Ovary (tissue), 9 donors: Measurements from ENCODE around the gene PIK3R6. TPM values are rescaled to one million over a fixed set of nuclear protein-coding genes. Genes with fewer than 3 reads are reported as not detected.
"Not testable (repeated sequence)": the region's sequence is repeated elsewhere in the genome, so short reads cannot be mapped to it uniquely, and the experiment has no call there.

Experiments used
- DNase-seq, 5 donors: peaks; one replicate each; pipeline ENCODE4 v3.0.0-alpha.2; 2019 to 2020
- H3K27ac ChIP-seq, 2 donors: fragments of 200-600 bp; one replicate each; pipeline versions ENCODE4 v1.5.1 to v1.8.0; 2019 to 2022
- H3K27me3 ChIP-seq: fragments of 200-600 bp; one replicate; pipeline ENCODE4 v1.8.0; 2022
- H3K36me3 ChIP-seq: fragments of 200-600 bp; sonication (generic); one replicate; pipeline ENCODE4 v1.5.1; 2019
- H3K4me1 ChIP-seq: one replicate; pipeline ENCODE4 v1.8.1; 2013; ENCODE audit warnings: mild to moderate bottlenecking, moderate library complexity; ENCODE audit not compliant: insufficient read depth
- H3K4me3 ChIP-seq: fragments of 200-600 bp; sonication (generic); one replicate; pipeline ENCODE4 v1.5.1; 2017
- H3K9me3 ChIP-seq, 2 donors: fragments of 200-600 bp in 1 of 2; sonication (generic) in 1 of 2; one replicate each; pipeline versions ENCODE4 v1.5.1 to v1.8.1; 2013 to 2019; ENCODE audit warnings: mild to moderate bottlenecking in 1 of 2, moderate library complexity in 1 of 2
- EP300 ChIP-seq: sonication (generic); formaldehyde crosslinking; IDR thresholded peaks from one replicate; pipeline ENCODE4 v1.6.1; 2017; ENCODE audit warnings: antibody characterized with exemption
- POLR2A ChIP-seq: fragments of 450-650 bp; IDR thresholded peaks from one replicate; pipeline ENCODE4 v1.6.1; 2017; ENCODE audit warnings: antibody characterized with exemption, mild to moderate bottlenecking, moderate library complexity
- WGBS, 3 donors: extraction: QIAGEN DNeasy Blood & Tissue Kit in 1 of 3; methylation state at CpG; one replicate each; pipeline versions ENCODE4 v1.1.5 to v1.1.7; 2013 to 2017; 5-methylcytosine and 5-hydroxymethylcytosine counted together
- intact Hi-C, 4 donors: fragments of 100-400 bp; cut with DNase I; formaldehyde crosslinking; loops; one replicate each; pipeline versions ENCODE4 v1.11.0 to v1.15.1; 2022 to 2023
- polyA plus RNA-seq, 2 donors: library from polyadenylated mRNA; stranded (reverse); fragments of 200-250 nt in 1 of 2; fragments of 350-450 nt in 1 of 2; fragmentation: Illumina TruSeq in 1 of 2; extraction: RNeasy Lipid Tissue Mini Kit (QIAGEN cat#74804) in 1 of 2; gene quantifications; one replicate each; pipeline ENCODE4 v1.2.3, GENCODE V29; 2013 to 2014
- total RNA-seq, 7 donors: library from RNA; depleted of rRNA in 2 of 7; stranded (reverse); fragments of >200 nt in 2 of 7; fragmentation: NEBNext Ultra II Directional in 3 of 7; extraction: Animal tissue kit (Norgen Biotek cat#: 25700) in 3 of 7; gene quantifications; one replicate each; pipeline versions ENCODE4 v1.1.0 to v1.2.4, GENCODE V29; 2016 to 2023
- TF ChIP-seq, protein P1 (sequence below), 3 donors: fragments of 450-650 bp in 2 of 3; fragments of 200-600 bp in 1 of 3; IDR thresholded peaks; one replicate each; pipeline versions ENCODE4 v1.5.1 to v1.8.0; 2016 to 2022; ENCODE audit warnings: antibody characterized with exemption in 3 of 3, mild to moderate bottlenecking in 1 of 3
- donor health status: DM: no; HTN: no; CAD: no; lungs with moderate emphysema.
- donor health status: DM: no; HTN: no; CAD: no.
- donor health status: Bipolar disorder and iron deficiency.
- donor health status: DM: yes; HTN: yes; CAD: no.
- donor health status: DM: no; HTN: no; CAD: no.
- donor health status: DM: yes; HTN: yes; CAD: no.

PIK3R6 gene
- total and polyA plus RNA-seq, 9 donors: 0.12 to 0.93 (median 0.23) TPM

DNA sequence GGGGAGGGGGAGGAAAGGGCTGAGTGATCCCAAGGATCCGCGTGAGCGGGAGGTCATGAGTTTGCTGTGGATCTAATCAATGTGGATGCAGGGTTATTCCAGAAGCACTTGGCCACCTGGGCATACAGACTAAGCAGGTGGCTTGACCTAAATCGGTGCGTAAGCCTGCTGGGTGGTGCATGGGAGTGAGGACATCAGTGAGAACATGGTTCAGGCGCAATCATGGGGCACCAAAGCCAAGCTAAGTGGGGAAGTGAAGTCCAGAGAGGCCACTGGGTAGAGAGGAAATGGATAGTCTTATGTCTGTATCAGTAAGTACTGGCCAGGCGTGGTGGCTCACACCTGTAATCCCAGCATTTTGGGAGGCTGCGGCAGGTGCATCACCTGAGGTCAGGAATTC is 49.4 kb downstream of the PIK3R6 start:
- Histone ChIP-seq H3K4me1 (no peaks in the 10 kb centered on the region), H3K9me3 (no peaks in the 10 kb centered on the region), H3K4me3 (no peak overlapping the region), H3K27ac (no peak overlapping the region), H3K27me3 (no peaks in the 10 kb centered on the region), H3K36me3 (no peaks in the 10 kb centered on the region)
- intact Hi-C loops: no loop called here
- WGBS, 3 donors: 86 to 93% (median 88%) methylated on average over 8 of the region's 8 CpGs
- DNase-seq: no peak
- TF ChIP-seq, protein P1, sequence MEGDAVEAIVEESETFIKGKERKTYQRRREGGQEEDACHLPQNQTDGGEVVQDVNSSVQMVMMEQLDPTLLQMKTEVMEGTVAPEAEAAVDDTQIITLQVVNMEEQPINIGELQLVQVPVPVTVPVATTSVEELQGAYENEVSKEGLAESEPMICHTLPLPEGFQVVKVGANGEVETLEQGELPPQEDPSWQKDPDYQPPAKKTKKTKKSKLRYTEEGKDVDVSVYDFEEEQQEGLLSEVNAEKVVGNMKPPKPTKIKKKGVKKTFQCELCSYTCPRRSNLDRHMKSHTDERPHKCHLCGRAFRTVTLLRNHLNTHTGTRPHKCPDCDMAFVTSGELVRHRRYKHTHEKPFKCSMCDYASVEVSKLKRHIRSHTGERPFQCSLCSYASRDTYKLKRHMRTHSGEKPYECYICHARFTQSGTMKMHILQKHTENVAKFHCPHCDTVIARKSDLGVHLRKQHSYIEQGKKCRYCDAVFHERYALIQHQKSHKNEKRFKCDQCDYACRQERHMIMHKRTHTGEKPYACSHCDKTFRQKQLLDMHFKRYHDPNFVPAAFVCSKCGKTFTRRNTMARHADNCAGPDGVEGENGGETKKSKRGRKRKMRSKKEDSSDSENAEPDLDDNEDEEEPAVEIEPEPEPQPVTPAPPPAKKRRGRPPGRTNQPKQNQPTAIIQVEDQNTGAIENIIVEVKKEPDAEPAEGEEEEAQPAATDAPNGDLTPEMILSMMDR (IDR thresholded peaks at IDR 0.05): no peak
- TF ChIP-seq POLR2A (no peak), EP300 (no peak)

DNA sequence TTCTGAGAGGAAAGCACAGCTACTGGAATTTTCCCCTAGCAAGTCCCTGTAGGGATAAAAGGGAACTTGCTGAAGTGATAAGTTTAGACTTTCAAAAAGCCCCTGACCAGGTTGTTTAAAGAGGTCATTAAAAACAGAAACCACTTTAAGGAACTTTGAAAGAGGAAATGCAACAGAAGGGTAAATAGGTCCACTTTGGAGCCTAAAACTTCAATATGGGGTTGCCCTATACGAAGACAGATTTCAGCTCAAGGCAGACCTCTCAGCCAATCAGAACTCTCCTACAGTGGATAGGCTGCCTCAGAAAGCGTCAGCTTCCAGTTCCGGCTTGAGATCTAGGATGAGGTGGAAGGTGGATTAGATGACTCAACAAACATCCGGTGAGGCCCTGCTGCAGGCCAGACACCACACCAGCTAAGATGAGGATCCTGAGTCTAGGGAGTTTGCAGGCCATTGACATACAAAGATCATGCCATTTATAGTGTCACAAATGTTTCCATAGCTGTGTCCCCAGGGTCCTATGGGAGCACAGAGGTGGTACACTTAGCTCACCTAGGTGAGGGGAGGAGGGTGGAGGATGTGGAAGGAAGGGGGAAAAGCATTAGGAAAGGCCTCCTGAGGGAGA is 60.4 kb downstream of the PIK3R6 start:
- TF ChIP-seq, protein P1 (IDR thresholded peaks at IDR 0.05): no peak
- 76 to 90% (median 82%) methylated on average over 4 of the region's 4 CpGs for WGBS, 3 donors
- intact Hi-C loops: no loop called here

DNA sequence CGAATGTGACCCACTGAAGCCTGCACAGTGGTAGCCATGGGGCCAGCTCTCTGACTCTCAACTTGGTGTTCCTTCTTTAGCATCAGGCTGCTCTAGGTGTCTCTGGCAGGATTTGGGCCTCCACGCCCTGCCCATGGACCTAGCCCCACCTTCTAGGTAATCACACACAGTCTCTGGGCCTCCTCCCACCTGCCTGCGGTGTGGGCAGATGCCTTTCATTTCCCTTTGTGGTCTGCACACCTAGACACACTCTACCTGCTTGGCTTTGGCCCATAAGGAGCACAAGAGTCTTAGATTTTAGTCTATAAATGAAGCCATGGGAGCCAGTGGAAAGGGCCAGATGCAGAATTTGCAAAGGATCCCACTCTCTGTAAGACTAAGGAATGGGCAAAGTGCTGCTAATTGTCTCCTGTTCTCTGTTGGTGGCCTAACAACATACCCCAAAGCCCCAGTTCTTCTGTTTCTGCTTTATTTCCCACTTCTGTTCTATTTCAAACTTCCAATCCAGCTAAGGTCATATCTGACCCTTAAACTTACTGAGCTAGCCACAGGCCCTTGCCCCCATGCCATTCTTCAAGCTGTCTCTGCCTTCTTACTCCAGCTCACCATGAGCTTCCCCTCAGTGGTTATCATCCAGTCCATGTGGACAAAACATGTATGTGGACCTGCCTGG is 61.1 kb downstream of the PIK3R6 start:
- H3K27me3 ChIP-seq: no peaks in the 10 kb centered on the region
- H3K36me3 ChIP-seq: no peaks in the 10 kb centered on the region
- no peak overlapping the region for H3K27ac ChIP-seq
- H3K9me3 ChIP-seq: peaks cover 0 to 3% of the 10 kb centered on the region in 2 donors
- no peak for DNase-seq
- no peaks in the 10 kb centered on the region for H3K4me1 ChIP-seq
- no peak overlapping the region for H3K4me3 ChIP-seq
- intact Hi-C loops: no loop called here
- 87 to 94% (median 92%) methylated on average over 3 of the region's 3 CpGs for WGBS, 3 donors
- TF ChIP-seq POLR2A: no peak
- TF ChIP-seq EP300: no peak
- TF ChIP-seq, protein P1 (IDR thresholded peaks at IDR 0.05): no peak

More for the DNA sequence above, 60.4 kb downstream of the PIK3R6 start:
- Histone ChIP-seq H3K4me3 (no peak overlapping the region), H3K36me3 (no peaks in the 10 kb centered on the region), H3K4me1 (no peaks in the 10 kb centered on the region), H3K9me3 (peaks cover 0 to 3% of the 10 kb centered on the region in 2 donors), H3K27ac (no peak overlapping the region), H3K27me3 (no peaks in the 10 kb centered on the region)
- no peak for DNase-seq

DNA sequence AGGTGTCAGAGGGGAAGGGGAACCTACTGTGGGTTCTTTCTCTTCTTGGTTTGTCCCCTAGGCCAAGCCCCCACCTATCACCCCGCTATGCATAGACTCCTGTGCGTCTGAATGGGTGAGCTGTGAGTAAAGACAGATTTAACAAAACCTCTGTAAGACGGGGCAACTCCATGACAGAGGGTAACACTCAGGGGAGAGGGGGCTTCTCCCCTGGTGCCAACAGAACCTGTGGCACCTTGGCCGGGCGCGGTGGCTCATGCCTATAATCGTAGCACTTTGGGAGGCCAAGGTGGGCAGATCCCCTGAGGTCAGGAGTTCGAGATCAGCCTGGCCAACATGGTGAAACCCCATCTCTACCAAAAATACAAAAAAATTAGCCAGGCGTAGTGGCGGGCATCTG is 62.1 kb downstream of the PIK3R6 start:
- H3K4me1 ChIP-seq, H3K27ac ChIP-seq, H3K27me3 ChIP-seq, H3K4me3 ChIP-seq, H3K9me3 ChIP-seq, DNase-seq, intact Hi-C loops, H3K36me3 ChIP-seq: not testable (repeated sequence)
- WGBS, 3 donors: 87 to 96% (median 94%) methylated on average over 10 of the region's 10 CpGs
